Activated CD4-positive, CD25-positive, alpha-beta regulatory T cell treated with anti-CD3 and anti-CD28 coated beads, Interleukin-2, amount 50 U/mL, for 16 hours (primary cell): ENCODE measurements around the gene SLC49A3.
"Not testable (repeated sequence)": the region's sequence is repeated elsewhere in the genome, so short reads cannot be mapped to it uniquely, and the experiment has no call there.

ENCODE experiments used
- DNase-seq: peaks from one replicate; pipeline ENCODE4 v3.0.0-alpha.2; 2020; ENCODE audit warnings: low read depth, low spot score

The SLC49A3 gene

DNA sequence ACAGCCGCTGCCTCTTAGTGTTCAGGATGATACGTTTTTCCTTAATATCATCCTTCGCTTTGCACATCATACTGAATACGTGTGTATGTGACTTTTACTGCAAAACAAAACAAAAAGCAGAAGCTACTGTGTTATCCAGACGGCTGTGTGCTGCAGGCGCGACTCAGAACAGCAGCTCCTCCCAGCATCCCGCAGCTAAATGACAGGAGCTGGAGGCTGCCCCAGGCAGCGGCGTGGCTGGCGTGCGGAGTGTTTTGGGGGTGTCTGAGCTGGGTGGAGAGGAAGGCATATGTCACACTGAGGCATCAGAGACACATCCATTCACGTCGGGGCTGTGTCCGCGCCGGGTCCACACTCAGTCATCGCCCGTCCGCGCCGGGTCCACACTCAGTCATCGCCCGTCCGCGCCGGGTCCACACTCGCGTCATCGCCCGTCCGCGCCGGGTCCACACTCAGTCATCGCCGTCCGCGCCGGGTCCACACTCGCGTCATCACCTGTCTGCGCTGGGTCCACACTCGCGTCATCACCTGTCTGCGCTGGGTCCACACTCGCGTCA, 33.3 kb upstream of the SLC49A3 start:
- DNase-seq: no peak

GRCh38 chr4:721261-722168, 32.6 kb upstream of the SLC49A3 start:
- DNase-seq: no peak

DNA sequence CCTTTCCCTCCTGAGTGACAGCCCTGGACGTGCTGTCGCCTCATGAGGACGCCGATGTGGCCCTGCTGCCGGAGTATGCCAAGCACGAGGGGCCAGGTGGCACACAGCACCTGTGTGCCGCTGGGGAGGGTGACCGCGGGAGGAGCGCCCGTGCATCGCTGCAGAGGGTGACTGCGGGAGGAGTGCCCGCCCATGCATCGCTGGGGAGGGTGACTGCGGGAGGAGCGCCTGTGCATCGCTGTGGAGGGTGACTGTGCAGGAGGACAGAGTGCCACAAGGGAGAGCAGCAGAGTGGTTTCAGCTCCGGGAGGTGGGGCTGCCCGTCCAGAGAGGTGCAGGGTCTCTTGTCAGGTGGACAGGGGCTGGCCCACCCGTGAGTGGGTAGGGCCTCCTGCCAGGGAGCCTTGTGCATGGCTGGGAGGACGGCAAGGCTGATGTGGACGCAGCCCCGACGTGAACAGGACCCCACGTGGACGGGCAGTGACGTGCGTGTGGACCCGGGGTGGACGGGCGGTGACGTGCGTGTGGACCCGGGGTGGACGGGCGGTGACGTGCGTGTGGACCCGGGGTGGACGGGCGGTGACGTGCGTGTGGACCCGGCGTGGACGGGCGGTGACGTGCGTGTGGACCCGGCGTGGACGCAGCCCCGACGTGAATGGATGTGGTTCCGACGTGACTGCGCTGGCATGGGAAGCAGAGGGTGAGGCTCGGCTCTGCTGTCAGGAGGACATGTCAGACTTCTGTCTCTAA, 31.3 kb upstream of the SLC49A3 start:
- DNase-seq: no peak

DNA sequence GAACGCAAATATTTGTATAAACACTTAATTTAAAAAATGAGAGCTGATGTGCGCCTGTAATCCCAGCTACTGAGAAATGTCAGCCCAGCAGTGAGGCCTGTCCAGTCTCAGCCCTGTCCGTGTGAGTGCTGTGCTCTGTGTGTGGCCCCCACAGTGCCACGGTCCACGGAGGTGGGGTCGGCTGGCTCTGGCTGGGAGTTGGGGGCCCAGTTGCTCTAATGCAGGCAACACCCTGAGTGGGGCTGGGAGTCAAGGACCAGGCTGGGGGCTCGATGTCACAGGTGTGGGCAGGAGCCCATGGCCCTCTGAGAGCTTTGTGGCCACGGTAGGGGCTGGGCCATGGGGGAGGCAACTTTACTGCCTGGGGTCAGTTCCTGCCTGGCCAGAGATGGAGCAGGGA, 29.5 kb upstream of the SLC49A3 start:
- DNase-seq: no peak

- no peak for DNase-seq
Observed at GRCh38 chr4:717601-718320, 28.8 kb upstream of the SLC49A3 start.

- DNase-seq: no peak
Observed at GRCh38 chr4:714087-714486, 25.1 kb upstream of the SLC49A3 start.

GRCh38 chr4:712916-713632, 24.1 kb upstream of the SLC49A3 start:
- no peak for DNase-seq

- no peak for DNase-seq
Observed at GRCh38 chr4:712093-712492, 23.1 kb upstream of the SLC49A3 start.

DNA sequence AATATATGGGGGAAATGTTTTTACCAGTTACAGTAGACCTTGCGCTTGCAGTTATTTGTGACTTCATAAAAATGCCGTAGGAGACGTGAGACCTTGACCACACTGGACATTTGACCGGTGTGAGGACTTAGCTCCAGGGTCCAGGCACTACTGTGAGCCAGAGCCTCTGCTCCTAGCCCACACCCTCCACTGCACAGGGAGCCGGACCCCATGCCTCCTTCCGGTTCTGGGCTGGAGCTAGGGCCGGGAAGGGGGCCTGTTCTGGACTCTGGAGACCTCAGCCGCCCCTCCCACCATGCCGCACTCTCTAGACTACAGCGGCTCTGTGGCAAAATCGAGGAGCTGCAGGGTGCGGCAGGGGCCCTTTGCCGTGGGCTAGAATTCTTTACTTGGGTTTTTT, 22.0 kb upstream of the SLC49A3 start:
- no peak for DNase-seq

DNA sequence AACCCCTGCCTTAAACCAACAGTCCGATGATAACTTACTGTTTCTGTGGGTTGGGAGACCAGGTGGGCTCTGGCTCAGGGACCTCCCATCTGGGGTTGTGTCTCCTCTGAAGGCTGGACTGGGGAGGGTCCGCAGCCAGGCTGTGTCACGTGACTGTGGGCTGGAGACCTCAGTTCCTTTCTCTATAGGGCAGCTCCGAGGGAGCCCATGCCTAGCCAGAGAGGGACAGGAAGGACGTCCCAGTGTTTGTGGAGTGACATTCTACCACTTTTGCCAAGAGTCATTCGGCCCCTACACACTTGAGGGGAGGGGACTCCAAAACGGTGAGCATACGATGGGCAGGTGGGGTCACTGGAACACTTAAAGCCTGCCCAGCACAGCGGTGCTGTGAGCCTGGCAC, 21.2 kb upstream of the SLC49A3 start:
- no peak for DNase-seq

GRCh38 chr4:709348-709747, 20.4 kb upstream of the SLC49A3 start:
- DNase-seq: no peak

GRCh38 chr4:708631-708933, 19.6 kb upstream of the SLC49A3 start:
- no peak for DNase-seq

DNA sequence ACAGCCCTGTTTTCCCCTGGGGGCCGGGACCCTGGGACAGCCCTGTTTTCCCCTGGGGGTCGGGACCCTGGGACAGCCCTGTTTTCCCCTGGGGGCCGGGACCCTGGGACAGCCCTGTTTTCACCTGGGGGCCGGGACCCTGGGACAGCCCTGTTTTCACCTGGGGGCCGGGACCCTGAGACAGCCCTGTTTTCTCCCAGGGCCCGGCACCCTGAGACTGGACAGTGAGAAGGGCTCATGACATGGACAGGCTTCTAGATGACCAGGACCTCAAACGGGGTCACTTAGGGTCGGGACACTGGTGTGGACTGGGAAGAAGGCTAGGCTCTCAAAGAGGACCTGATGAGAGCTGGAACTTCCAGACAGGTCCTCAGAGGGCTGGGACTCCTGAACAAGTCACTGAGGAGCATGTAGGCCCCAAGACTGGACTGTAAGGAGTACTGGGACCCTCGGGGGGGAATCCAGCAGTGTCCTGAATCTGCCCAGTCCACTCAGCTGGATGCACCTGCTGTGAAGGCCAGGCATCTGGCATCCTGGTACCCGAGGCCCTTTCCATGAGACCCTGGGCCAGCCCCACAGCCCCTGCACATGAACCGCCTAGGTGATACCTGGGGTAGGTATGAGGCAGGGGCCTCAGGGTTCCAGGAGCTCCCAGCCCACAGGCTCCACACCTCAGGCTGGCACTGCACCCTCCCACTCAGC, 19.1 kb upstream of the SLC49A3 start:
- DNase-seq: no peak

- DNase-seq: no peak
Observed at GRCh38 chr4:706834-707598, 18.1 kb upstream of the SLC49A3 start.

DNA sequence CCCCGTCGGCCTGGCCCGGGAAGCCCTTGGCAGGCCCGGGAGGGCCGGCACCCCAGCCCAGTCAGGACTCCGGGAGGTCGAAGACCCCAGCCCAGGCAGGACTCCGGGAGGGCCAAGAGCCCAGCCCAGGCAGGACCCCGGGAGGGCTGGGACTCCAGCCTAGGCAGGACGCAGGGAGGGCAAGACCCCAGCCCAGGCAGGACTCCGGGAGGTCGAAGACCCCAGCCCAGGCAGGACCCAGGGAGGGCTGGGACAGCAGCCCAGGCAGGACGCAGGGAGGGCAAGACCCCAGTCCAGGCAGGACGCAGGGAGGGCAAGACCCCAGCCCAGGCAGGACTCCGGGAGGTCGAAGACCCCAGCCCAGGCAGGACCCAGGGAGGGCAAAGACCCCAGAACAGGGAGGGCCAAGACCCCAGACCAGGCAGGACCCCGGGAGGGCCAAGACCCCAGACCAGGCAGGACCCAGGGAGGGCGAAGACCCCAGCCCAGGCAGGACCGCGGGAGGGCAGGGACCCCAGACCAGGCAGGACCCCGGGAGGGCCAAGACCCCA, 17.2 kb upstream of the SLC49A3 start:
- not testable (repeated sequence) for DNase-seq

- peak; percentile 91 for DNase-seq
Observed at GRCh38 chr4:705278-706082, 16.5 kb upstream of the SLC49A3 start, which contains the start of gene PCGF3. Gene PCGF3 (plus strand): TSS chr4:705832. CDS start chr4:733681, 27,849 bp downstream.

GRCh38 chr4:704971-705277, 16.0 kb upstream of the SLC49A3 start:
- no peak for DNase-seq

- DNase-seq: no peak
Observed at GRCh38 chr4:704198-704891, 15.4 kb upstream of the SLC49A3 start.
